ENCODE results near the gene ZSWIM1. TPM values are rescaled to one million over a fixed set of nuclear protein-coding genes. Genes with fewer than 3 reads are reported as not detected.

The ZSWIM1 gene
- total RNA-seq, 1 experiment from 2014 or later: 13.0 TPM

DNA sequence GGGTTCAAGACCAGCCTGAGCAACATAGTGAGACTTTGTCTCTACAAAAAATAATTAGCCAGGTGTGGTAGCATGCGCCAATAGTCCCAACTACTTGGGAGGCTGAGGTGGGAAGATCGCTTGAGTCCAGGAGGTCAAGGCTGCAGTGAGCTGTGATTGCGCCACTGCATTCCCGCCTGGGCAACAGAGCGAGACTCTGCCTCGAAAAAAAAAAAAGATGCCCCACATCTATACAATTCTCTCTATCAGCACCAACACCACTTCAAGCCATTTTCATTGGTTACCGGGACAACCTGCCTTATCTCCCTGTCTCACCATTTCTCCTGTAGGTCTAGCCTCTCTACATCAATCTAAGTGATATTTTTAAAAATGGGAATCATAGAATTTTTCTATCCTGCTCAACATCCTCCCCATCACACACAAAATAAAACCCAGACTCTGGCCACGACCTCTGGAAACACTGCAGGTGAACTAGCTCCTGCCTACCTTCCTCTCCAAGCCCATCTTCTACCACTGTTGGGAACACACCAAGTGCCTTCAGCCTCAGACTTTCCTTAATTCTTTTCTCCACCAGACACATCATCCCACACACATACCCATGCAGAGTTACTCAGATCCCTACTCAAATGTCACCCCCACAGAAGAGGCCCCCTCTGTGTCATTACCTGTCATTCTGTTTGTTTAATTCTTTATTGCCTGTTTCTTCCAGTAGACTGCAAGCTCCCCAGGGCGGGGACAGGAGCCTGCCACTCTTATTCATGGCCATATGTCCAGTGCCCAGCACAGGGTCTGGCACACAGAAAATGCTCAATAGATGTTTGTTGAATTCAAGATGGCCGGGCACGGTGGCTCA lies 40.5 kb downstream of the ZSWIM1 start:
- POLR2A ChIA-PET: interaction anchor here (0.6 to 3.2 kb wide), 2 partner anchors 13 to 48 kb away, joined by 3 to 12 read pairs; partner anchors contain the start of gene PCIF1
- no peaks in the 10 kb centered on the region for H3K36me3 ChIP-seq (ENCODE audit: control insufficient read depth in 1 of 2, insufficient read depth in 2 of 2, low read length in 2 of 2)
- RAD21 ChIA-PET (ENCODE audit: low non-redundant PET in 1 of 2, low total read pairs in 2 of 2, uncharacterized antibody in 2 of 2, unreplicated experiment in 2 of 2): no interaction called here
- intact Hi-C loops (cut with micrococcal nuclease): no loop called here
- H3K79me2 ChIP-seq (ENCODE audit: insufficient read depth, low read length): no peaks in the 10 kb centered on the region
- no peak for ATAC-seq
- no peak for TF ChIP-seq SP1 (IDR thresholded peaks at IDR 0.05; ENCODE audit: low read depth)
- H3K4me1 ChIP-seq (ENCODE audit: control insufficient read depth in 1 of 2, insufficient read depth in 2 of 2, low read length in 2 of 2): no peaks in the 10 kb centered on the region
- H2AFZ ChIP-seq (ENCODE audit: low read depth, low read length, poor library complexity, severe bottlenecking): no peak overlapping the region
- no peak overlapping the region for H3K4me2 ChIP-seq (ENCODE audit: low read length)
- H3K9me2 ChIP-seq (ENCODE audit: insufficient read depth): no peaks in the 10 kb centered on the region
- H3K9ac ChIP-seq (ENCODE audit: low read length): no peak overlapping the region
- no peaks in the 10 kb centered on the region for H4K20me1 ChIP-seq (ENCODE audit: insufficient read depth)
- no peak overlapping the region for H3K4me3 ChIP-seq (replicated peaks in 1 of 2; ENCODE audit: low read depth in 1 of 2, low read length in 2 of 2)
- no peak overlapping the region for H3K27ac ChIP-seq (ENCODE audit: low read depth, low read length)
- H3K27me3 ChIP-seq (ENCODE audit: insufficient read depth, low read length): no peaks in the 10 kb centered on the region
- H3K9me3 ChIP-seq (ENCODE audit: control insufficient read depth in 1 of 2, insufficient read depth in 1 of 2, low read depth in 1 of 2, low read length in 2 of 2): no peaks in the 10 kb centered on the region
- CTCF ChIA-PET: interaction anchor here (2.0 kb wide), 1 partner anchor 12 kb away, joined by 4 read pairs; no protein-coding TSS in a partner anchor
- no peak for DNase-seq (ENCODE audit: low read depth, low spot score)
- no TSS peak for BruUV-seq (replicated peaks)

DNA sequence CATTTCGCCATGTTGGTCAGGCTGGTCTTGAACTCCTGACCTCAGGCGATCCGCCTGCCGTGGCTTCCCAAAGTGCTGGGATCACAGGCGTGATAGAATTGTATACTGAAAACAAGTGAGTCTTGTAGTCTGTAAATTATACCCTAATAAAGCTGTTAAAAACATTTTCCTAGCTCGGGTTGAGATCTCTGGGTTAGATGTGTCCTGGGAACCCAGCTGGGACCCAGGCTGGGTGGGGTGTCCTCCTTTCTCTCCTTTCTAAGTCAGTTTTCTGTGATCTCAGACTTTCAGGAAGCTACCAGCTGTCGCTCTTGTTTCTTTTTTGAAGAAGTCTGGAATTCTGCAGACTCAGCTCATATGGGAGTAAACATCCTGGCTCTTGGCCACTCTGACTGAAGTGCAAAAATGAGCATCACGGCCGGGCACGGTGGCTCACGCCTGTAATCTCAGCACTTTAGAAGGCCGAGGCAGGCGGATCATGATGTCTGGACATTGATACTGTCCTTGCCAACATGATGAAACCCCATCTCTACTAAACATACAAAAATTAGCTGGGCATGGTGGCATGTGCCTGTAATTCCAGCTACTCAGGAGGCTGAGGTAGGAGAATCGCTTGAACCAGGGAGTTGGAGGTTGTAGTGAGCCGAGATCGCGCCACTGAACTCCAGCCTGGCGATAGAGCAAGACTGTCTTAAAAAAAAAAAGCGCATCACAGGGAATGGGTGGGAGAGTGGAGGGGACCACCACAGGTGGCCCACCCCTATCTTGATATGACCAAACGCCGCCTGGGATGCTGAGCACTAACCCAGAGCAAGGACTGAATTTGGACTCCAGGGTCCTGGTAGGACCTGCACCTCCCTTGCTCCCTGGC lies 43.6 kb downstream of the ZSWIM1 start:
- TF ChIP-seq CEBPB (IDR thresholded peaks at IDR 0.05; ENCODE audit: low read depth): no peak
- no peak for TF ChIP-seq SRF (IDR thresholded peaks at IDR 0.05; ENCODE audit: low read depth)
- TF ChIP-seq, protein P1, sequence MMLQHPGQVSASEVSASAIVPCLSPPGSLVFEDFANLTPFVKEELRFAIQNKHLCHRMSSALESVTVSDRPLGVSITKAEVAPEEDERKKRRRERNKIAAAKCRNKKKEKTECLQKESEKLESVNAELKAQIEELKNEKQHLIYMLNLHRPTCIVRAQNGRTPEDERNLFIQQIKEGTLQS (IDR thresholded peaks at IDR 0.05): no peak
- no peak for TF ChIP-seq ZFX (IDR thresholded peaks at IDR 0.05)
- no peak for TF ChIP-seq FOSL1 (IDR thresholded peaks at IDR 0.05; ENCODE audit: low read depth)
- DNase-seq (ENCODE audit: low read depth, low spot score) (no peak), ATAC-seq (no peak)
- Histone ChIP-seq H3K9ac (ENCODE audit: low read length) (no peak overlapping the region), H2AFZ (ENCODE audit: low read depth, low read length, poor library complexity, severe bottlenecking) (no peak overlapping the region), H3K36me3 (ENCODE audit: control insufficient read depth in 1 of 2, insufficient read depth in 2 of 2, low read length in 2 of 2) (no peaks in the 10 kb centered on the region), H4K20me1 (ENCODE audit: insufficient read depth) (no peaks in the 10 kb centered on the region), H3K9me2 (ENCODE audit: insufficient read depth) (no peaks in the 10 kb centered on the region), H3K4me1 (ENCODE audit: control insufficient read depth in 1 of 2, insufficient read depth in 2 of 2, low read length in 2 of 2) (no peaks in the 10 kb centered on the region), H3K4me3 (replicated peaks in 1 of 2; ENCODE audit: low read depth in 1 of 2, low read length in 2 of 2) (no peak overlapping the region), H3K9me3 (ENCODE audit: control insufficient read depth in 1 of 2, insufficient read depth in 1 of 2, low read depth in 1 of 2, low read length in 2 of 2) (no peaks in the 10 kb centered on the region), H3K27ac (ENCODE audit: low read depth, low read length) (no peak overlapping the region), H3K4me2 (ENCODE audit: low read length) (no peak overlapping the region), H3K79me2 (ENCODE audit: insufficient read depth, low read length) (no peaks in the 10 kb centered on the region), H3K27me3 (ENCODE audit: insufficient read depth, low read length) (no peaks in the 10 kb centered on the region)
- ChIA-PET CTCF (no interaction called here), RAD21 (ENCODE audit: low non-redundant PET in 1 of 2, low total read pairs in 2 of 2, uncharacterized antibody in 2 of 2, unreplicated experiment in 2 of 2) (no interaction called here), POLR2A (interaction anchor here (2.6 kb wide), 1 partner anchor 10 kb away, joined by 15 read pairs; the partner anchor contains the start of gene PCIF1)
- intact Hi-C loops (cut with micrococcal nuclease): no loop called here
- BruUV-seq (replicated peaks): no TSS peak

All from HCT116 (cell line).